C4-2B (cell line): ENCODE data around the gene ODF2.
"Not testable (repeated sequence)": the region's sequence is repeated elsewhere in the genome, so short reads cannot be mapped to it uniquely, and the experiment has no call there.

Experiments used
- H3K27ac ChIP-seq: fragments of 450-650 bp; 2 replicates; pipeline ENCODE4 v1.5.1; 2017
- ZFX ChIP-seq: fragments of 450-650 bp; IDR thresholded peaks from 2 replicates; pipeline ENCODE4 v1.6.1; 2017
- TF ChIP-seq, protein P1 (sequence below): fragments of 450-650 bp; conservative IDR thresholded peaks from 2 replicates; pipeline ENCODE4 v1.5.1; 2017; ENCODE audit warnings: mild to moderate bottlenecking

The ODF2 gene

GRCh38 chr9:128439273-128439672 lies 16.5 kb upstream of the ODF2 start:
- TF ChIP-seq ZFX: no peak
- TF ChIP-seq, protein P1, sequence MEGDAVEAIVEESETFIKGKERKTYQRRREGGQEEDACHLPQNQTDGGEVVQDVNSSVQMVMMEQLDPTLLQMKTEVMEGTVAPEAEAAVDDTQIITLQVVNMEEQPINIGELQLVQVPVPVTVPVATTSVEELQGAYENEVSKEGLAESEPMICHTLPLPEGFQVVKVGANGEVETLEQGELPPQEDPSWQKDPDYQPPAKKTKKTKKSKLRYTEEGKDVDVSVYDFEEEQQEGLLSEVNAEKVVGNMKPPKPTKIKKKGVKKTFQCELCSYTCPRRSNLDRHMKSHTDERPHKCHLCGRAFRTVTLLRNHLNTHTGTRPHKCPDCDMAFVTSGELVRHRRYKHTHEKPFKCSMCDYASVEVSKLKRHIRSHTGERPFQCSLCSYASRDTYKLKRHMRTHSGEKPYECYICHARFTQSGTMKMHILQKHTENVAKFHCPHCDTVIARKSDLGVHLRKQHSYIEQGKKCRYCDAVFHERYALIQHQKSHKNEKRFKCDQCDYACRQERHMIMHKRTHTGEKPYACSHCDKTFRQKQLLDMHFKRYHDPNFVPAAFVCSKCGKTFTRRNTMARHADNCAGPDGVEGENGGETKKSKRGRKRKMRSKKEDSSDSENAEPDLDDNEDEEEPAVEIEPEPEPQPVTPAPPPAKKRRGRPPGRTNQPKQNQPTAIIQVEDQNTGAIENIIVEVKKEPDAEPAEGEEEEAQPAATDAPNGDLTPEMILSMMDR: no peak
- H3K27ac ChIP-seq: peak overlapping the region; percentile 5; the same call in 1 of the 2 replicates

DNA sequence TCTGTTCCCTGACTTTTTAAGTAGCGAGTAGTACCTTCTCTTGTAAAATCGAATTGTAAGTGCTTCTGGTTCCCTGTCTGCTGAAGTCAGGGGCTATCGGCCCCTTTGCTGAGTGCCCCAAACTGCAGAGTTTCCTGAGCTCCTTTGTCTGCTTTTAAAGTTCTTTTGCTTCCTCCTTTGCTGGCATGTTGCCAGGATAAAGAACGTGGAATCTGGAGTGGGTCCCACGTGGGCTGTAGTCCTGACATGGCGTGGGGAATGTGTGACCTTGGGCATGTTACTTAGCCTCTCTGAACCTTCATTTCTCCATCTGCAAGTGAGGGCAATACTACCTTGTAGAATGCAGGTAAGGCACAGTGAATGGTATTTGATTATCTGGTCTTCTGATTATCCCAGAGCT lies 13.7 kb upstream of the ODF2 start:
- TF ChIP-seq ZFX: no peak
- TF ChIP-seq, protein P1: no peak
- no peak overlapping the region for H3K27ac ChIP-seq

DNA sequence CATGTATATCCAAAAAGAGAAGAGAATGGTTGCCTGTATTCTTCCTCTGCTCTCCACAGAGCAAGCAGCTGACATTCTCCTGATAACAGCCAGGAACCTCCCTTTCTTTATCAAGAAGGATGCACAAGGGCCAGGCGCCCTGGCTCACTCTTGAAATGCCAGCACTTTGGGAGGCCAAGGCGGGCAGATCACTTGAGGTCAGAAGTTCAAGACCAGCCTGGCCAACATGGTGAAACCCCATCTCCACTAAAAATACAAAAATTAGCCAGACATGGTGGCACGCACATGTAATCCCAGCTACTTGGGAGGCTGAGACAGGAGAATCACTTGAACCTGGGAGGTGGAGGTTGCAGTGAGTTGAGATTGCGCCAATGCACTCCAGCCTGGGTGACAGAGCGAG lies 9.3 kb upstream of the ODF2 start:
- H3K27ac ChIP-seq: not testable (repeated sequence)

DNA sequence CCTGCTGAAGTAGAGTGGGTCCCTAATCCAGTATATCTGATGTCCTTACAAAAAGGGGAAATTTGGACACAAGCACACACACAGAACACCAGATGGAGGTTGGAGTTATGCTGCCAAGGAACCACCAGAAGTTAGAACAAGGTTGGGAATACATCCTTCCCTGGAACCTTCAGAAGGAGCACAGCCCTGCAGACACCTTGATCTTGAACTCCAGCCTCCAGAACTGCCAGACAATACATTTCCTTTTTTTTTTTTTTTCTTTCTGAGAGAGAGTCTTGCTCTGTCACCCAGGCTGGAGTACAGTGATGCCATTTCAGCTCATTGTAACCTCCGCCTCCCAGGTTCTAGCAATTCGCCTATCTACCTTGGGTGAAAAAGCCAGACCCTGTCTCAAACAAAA lies 7.1 kb upstream of the ODF2 start:
- no peak for TF ChIP-seq ZFX
- TF ChIP-seq, protein P1: no peak
- H3K27ac ChIP-seq: no peak overlapping the region

DNA sequence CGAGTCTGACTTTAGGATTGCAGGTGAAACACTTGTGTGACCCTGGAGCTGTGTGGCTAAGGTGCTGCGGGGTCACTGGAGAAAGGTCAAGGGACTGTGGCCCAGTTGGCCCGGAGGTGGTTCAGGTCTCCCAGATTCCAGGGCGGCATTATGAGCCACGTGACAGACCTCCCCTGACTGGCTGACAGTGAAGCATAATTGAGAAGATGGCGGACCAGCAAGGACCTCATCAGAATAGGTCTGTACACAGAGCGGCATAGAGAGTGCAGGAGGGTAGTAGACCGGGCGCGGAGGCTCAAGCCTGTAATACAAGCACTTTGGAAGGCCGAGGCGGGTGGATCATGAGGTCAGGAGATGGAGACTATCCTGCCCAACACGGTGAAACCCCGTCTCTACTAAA lies 815 bp upstream of the ODF2 start:
- H3K27ac ChIP-seq: peak overlapping the region; percentile 88; the same call in 1 of the 2 replicates
- TF ChIP-seq, protein P1: no peak
- no peak for TF ChIP-seq ZFX

DNA sequence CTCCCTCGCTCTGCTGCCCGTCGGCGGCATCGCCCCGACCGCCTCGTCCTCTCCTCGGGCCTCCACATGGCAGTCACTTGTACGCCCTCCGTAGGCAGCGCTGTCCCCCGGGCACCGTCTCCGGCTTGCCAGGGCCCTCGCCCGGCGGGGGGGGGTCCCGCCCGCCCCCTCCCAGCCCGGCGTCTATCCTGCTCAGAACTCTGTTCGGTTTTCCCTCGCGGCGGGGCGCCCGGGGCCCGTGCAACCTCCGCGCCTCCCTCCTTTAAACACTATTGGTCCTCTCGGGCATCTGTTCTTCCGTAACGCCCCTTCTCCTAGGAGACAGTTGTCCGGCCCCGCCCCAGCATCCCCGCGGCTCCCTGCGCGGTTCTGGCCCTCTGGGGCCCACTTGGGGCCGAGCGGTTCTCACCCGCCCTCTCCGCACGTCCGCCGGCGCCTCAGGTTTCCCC lies 831 bp downstream of the ODF2 start:
- H3K27ac ChIP-seq: peak overlapping the region; percentile 88
- TF ChIP-seq, protein P1: no peak
- TF ChIP-seq ZFX: no peak

DNA sequence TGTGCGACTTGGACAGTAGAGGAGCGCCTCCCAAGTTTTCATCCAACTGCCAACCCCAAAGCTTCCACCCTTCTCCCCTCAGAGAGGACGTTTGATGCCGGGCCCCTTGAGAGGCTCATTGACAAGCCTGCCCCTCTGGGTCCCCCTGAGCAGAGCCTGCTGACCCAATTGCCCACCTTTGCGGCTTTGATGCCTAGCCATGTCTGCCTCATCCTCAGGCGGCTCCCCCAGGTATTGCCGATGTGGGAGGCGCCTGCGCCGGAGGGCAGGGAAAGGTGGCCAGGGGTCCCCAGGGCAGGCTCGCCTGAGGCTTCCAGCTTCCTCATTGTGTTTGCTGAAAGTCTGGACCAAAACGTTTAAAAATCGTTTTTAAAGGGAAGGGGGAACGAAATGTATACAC lies 1.4 kb downstream of the ODF2 start:
- H3K27ac ChIP-seq: peak overlapping the region; percentile 88
- TF ChIP-seq ZFX: no peak
- TF ChIP-seq, protein P1: no peak

GRCh38 chr9:128459011-128459410 lies 3.2 kb downstream of the ODF2 start:
- no peak for TF ChIP-seq ZFX
- H3K27ac ChIP-seq: no peak overlapping the region

GRCh38 chr9:128469070-128469469 lies 13.3 kb downstream of the ODF2 start:
- TF ChIP-seq, protein P1: no peak
- no peak for TF ChIP-seq ZFX
- no peak overlapping the region for H3K27ac ChIP-seq
